Prostate gland (tissue), 2 donors: Measurements from ENCODE around the gene CLTB.

Source experiments
- POLR2A ChIP-seq: fragments of 450-650 bp; IDR thresholded peaks from one replicate; pipeline ENCODE4 v1.6.1; 2016; ENCODE audit warnings: antibody characterized with exemption, mild to moderate bottlenecking
- TF ChIP-seq, protein P1 (sequence below), 4 experiments: fragments of 200-600 bp in 2 of 4; fragments of 450-650 bp in 2 of 4; sonication (generic) in 2 of 4; IDR thresholded peaks; 1 replicate in 3 of 4; 2 replicates in 1 of 4; pipeline ENCODE4 v1.5.1; 2016 to 2019; ENCODE audit warnings: antibody characterized with exemption in 4 of 4, mild to moderate bottlenecking in 2 of 4, moderate library complexity in 2 of 4

DNA sequence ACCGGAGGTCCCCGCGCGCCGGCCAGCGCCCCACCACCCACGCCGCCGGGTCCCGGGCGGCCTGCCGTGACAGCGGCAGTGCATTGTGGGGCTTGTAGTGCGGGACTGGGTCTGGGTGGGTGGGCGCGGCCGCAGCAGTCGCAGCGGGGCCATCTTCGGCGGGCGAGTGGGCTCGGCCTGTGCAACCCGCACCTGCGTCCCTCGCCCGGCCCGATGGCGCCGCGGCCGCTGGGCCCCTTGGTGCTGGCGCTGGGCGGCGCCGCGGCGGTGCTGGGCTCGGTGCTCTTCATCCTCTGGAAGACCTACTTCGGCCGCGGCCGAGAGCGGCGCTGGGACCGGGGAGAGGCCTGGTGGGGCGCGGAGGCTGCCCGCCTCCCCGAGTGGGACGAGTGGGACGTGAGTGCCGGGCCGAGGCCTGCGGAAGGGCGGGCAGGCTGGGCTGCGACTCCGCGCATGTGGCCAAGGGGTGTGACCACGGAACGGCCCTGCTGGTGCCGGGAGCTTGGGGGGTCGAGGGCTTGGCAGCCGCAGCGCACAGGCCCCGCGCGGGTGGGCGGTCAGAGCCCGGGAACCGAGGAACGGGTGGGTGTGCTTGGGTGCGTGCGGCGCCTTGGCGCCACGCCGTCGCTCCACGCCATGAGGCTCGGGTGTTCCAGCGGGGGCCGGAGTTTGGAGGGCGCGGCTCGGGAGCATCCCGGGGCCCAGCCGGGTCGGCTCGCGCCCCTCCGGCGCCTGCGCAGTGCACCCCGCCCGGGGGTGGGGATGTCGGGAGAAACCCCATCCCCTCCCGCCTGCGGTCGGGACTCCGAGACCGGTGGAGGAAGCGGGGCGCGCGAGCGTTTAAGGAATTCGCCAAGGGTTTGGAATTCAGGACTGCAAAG lies 50.7 kb downstream of the CLTB start, which contains the start of gene ARL10:
- peak; percentile 15 for TF ChIP-seq POLR2A
- TF ChIP-seq, protein P1, sequence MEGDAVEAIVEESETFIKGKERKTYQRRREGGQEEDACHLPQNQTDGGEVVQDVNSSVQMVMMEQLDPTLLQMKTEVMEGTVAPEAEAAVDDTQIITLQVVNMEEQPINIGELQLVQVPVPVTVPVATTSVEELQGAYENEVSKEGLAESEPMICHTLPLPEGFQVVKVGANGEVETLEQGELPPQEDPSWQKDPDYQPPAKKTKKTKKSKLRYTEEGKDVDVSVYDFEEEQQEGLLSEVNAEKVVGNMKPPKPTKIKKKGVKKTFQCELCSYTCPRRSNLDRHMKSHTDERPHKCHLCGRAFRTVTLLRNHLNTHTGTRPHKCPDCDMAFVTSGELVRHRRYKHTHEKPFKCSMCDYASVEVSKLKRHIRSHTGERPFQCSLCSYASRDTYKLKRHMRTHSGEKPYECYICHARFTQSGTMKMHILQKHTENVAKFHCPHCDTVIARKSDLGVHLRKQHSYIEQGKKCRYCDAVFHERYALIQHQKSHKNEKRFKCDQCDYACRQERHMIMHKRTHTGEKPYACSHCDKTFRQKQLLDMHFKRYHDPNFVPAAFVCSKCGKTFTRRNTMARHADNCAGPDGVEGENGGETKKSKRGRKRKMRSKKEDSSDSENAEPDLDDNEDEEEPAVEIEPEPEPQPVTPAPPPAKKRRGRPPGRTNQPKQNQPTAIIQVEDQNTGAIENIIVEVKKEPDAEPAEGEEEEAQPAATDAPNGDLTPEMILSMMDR (IDR thresholded peaks at IDR 0.05) = no peak
